ENCODE measurements around the gene LCNL1. TPM values are rescaled to one million over a fixed set of nuclear protein-coding genes. Genes with fewer than 3 reads are reported as not detected.

LCNL1 gene
- total and polyA plus RNA-seq, 2 donors (not counting 1 experiment from before 2014, with no cell fraction given): not detected

- Histone ChIP-seq H3K4me3 (ENCODE audit: control extremely low read depth in 1 of 5, extremely low read depth in 1 of 5, insufficient read depth in 1 of 5, low read depth in 2 of 5, low read length in 4 of 5) (no peak overlapping the region), H2AFZ (ENCODE audit: insufficient read depth, low read depth, low read length, poor library complexity, severe bottlenecking) (no peak overlapping the region), H3K4me1 (ENCODE audit: control insufficient read depth in 2 of 2, insufficient read depth in 2 of 2, low read length in 2 of 2) (peaks cover 5 to 8% of the 10 kb centered on the region in 2 donors), H3K27ac (ENCODE audit: low read length in 2 of 2) (no peak overlapping the region), H3K36me3 (replicated peaks in 1 of 2; ENCODE audit: control extremely low read depth in 1 of 2, control insufficient read depth in 1 of 2, extremely low read depth in 1 of 2, insufficient read depth in 2 of 2, low read length in 1 of 2) (no peaks in the 10 kb centered on the region), H3K9ac (ENCODE audit: low read length) (no peak overlapping the region), H3K27me3 (replicated peaks in 1 of 4; ENCODE audit: control extremely low read depth in 1 of 4, control insufficient read depth in 3 of 4, insufficient read depth in 4 of 4, low read length in 3 of 4) (peaks cover 0 to 6% (median 0%) of the 10 kb centered on the region in 4 experiments), H3K4me2 (replicated peaks; ENCODE audit: low read depth, low read length, poor library complexity, severe bottlenecking) (no peak overlapping the region), H3K79me2 (ENCODE audit: control insufficient read depth, insufficient read depth, low read length) (no peaks in the 10 kb centered on the region), H3K9me3 (ENCODE audit: control extremely low read depth in 1 of 3, control insufficient read depth in 2 of 3, insufficient read depth in 1 of 3, low read length in 2 of 3) (peaks cover 0 to 2% (median 0%) of the 10 kb centered on the region in 3 donors), H4K20me1 (ENCODE audit: control insufficient read depth, insufficient read depth, low read length, poor library complexity, severe bottlenecking) (no peaks in the 10 kb centered on the region)
- TF ChIP-seq CTCF (IDR thresholded peaks at IDR 0.05) (no peak), EZH2 (IDR thresholded peaks at IDR 0.05; ENCODE audit: borderline replicate concordance, insufficient read depth, low read depth, low read length, poor library complexity, severe bottlenecking) (no peak)
- CTCF ChIA-PET: no interaction called here
- Mint-ChIP-seq H3K9me3 (ENCODE audit: insufficient read depth) (no peaks in the 10 kb centered on the region), H3K4me1 (peaks cover 4% of the 10 kb centered on the region), H3K4me3 (no peak overlapping the region), H3K27me3 (no peaks in the 10 kb centered on the region), H3K27ac (no peak overlapping the region)
- DNase-seq: no peak
- WGBS (ENCODE audit: insufficient coverage): 90% methylated on average over 17 of the region's 25 CpGs
- no peak for ATAC-seq (ENCODE audit: low read depth)
- intact Hi-C loops (cut with micrococcal nuclease): no loop called here
- POLR2A ChIA-PET: no interaction called here
Observed at GRCh38 chr9:136954270-136955083, 28.3 kb upstream of the LCNL1 start.

- no peak overlapping the region for H3K4me2 ChIP-seq (replicated peaks; ENCODE audit: low read depth, low read length, poor library complexity, severe bottlenecking)
- ATAC-seq (ENCODE audit: low read depth): no peak
- peaks cover 0 to 6% (median under 1%) of the 10 kb centered on the region in 4 experiments for H3K27me3 ChIP-seq (replicated peaks in 1 of 4; ENCODE audit: control extremely low read depth in 1 of 4, control insufficient read depth in 3 of 4, insufficient read depth in 4 of 4, low read length in 3 of 4)
- TF ChIP-seq EZH2 (IDR thresholded peaks at IDR 0.05; ENCODE audit: borderline replicate concordance, insufficient read depth, low read depth, low read length, poor library complexity, severe bottlenecking) (no peak), CTCF (IDR thresholded peaks at IDR 0.05) (no peak)
- H3K4me3 ChIP-seq (ENCODE audit: control extremely low read depth in 1 of 5, extremely low read depth in 1 of 5, insufficient read depth in 1 of 5, low read depth in 2 of 5, low read length in 4 of 5): no peak overlapping the region
- H4K20me1 ChIP-seq (ENCODE audit: control insufficient read depth, insufficient read depth, low read length, poor library complexity, severe bottlenecking): no peaks in the 10 kb centered on the region
- Mint-ChIP-seq H3K27me3 (no peaks in the 10 kb centered on the region), H3K9me3 (ENCODE audit: insufficient read depth) (no peaks in the 10 kb centered on the region), H3K4me1 (no peaks in the 10 kb centered on the region), H3K4me3 (no peak overlapping the region), H3K27ac (no peak overlapping the region)
- H2AFZ ChIP-seq (ENCODE audit: insufficient read depth, low read depth, low read length, poor library complexity, severe bottlenecking): no peak overlapping the region
- H3K36me3 ChIP-seq (replicated peaks in 1 of 2; ENCODE audit: control extremely low read depth in 1 of 2, control insufficient read depth in 1 of 2, extremely low read depth in 1 of 2, insufficient read depth in 2 of 2, low read length in 1 of 2): no peaks in the 10 kb centered on the region
- no peak overlapping the region for H3K9ac ChIP-seq (ENCODE audit: low read length)
- 92% methylated on average over 14 of the region's 14 CpGs for WGBS (ENCODE audit: insufficient coverage)
- no peak overlapping the region for H3K27ac ChIP-seq (ENCODE audit: low read length in 2 of 2)
- peaks cover 0 to 2% (median 0%) of the 10 kb centered on the region in 3 donors for H3K9me3 ChIP-seq (ENCODE audit: control extremely low read depth in 1 of 3, control insufficient read depth in 2 of 3, insufficient read depth in 1 of 3, low read length in 2 of 3)
- ChIA-PET POLR2A (no interaction called here), CTCF (no interaction called here)
- H3K4me1 ChIP-seq (ENCODE audit: control insufficient read depth in 2 of 2, insufficient read depth in 2 of 2, low read length in 2 of 2): peaks cover 3 to 4% of the 10 kb centered on the region in 2 donors
- DNase-seq: no peak
- intact Hi-C loops (cut with micrococcal nuclease): no loop called here
- H3K79me2 ChIP-seq (ENCODE audit: control insufficient read depth, insufficient read depth, low read length): no peaks in the 10 kb centered on the region
Observed at GRCh38 chr9:136955202-136955942, 27.4 kb upstream of the LCNL1 start.
